Natural killer cell treated with Interleukin-12 subunit alpha and Interleukin-12 subunit beta and Interleukin-15 and Interleukin-18, amount 100 ng/mL, for 72 hours (primary cell): ENCODE results near the gene MEI4. TPM values are rescaled to one million over a fixed set of nuclear protein-coding genes. Genes with fewer than 3 reads are reported as not detected.
"Not testable (repeated sequence)": the region's sequence is repeated elsewhere in the genome, so short reads cannot be mapped to it uniquely, and the experiment has no call there.

ENCODE experiments used
- ATAC-seq, 2 donors: fragments of 150-1000 bp; cut with Tn5 transposase in 1 of 2; sonication (Bioruptor Pico), chemical (Tn5 transposase) in 1 of 2; 2 replicates each; pipeline ENCODE4 v1.10.0; 2021
- DNase-seq: peaks from one replicate; pipeline ENCODE4 v3.0.0; 2022; ENCODE audit warnings: low spot score
- H3K27ac Mint-ChIP-seq, 2 donors: 1 replicate in 1 of 2; 2 replicates in 1 of 2; pipeline ENCODE4 v1.8.0; 2022; ENCODE audit warnings: mixed read lengths in 2 of 2, mild to moderate bottlenecking in 1 of 2, moderate library complexity in 1 of 2
- H3K27me3 Mint-ChIP-seq, 2 donors: 1 replicate in 1 of 2; 2 replicates in 1 of 2; pipeline ENCODE4 v1.8.0; 2022; ENCODE audit warnings: mixed read lengths in 2 of 2
- H3K36me3 Mint-ChIP-seq: one replicate; pipeline ENCODE4 v1.8.0; 2022; ENCODE audit warnings: mixed read lengths
- H3K4me1 Mint-ChIP-seq, 2 donors: 1 replicate in 1 of 2; 2 replicates in 1 of 2; pipeline ENCODE4 v1.8.0; 2022; ENCODE audit warnings: low read depth in 2 of 2, mixed read lengths in 2 of 2, mild to moderate bottlenecking in 1 of 2
- H3K4me3 Mint-ChIP-seq: one replicate; pipeline ENCODE4 v1.8.0; 2022; ENCODE audit warnings: mixed read lengths
- H3K9me3 Mint-ChIP-seq: 2 replicates; pipeline ENCODE4 v1.8.0; 2022; ENCODE audit warnings: mixed read lengths
- total RNA-seq, 2 donors: library from RNA; stranded (reverse); gene quantifications; one replicate each; pipeline ENCODE4 v1.2.3, GENCODE V29; 2022

The MEI4 gene
- total RNA-seq, 2 donors from 2014 or later: not detected

DNA sequence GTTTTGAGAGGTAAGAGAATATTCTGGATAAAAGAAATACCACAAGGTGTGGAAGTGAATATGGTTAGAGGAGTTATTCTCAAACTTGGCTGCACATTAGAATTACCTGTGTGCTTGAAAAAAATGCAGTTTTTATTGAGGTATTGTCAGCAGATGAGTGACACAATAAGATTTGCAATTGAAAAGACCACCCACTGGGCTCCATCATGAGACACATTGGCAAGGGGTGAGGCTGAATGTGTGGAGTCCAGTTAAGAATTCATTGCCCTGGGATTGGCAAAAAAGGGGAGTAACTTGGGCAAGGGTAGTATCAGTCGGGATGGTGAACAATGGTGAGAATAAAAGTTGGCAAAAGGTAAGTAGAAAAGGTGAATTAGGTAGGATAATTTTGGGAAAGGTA lies 63.5 kb downstream of the MEI4 start:
- no peaks in the 10 kb centered on the region for H3K4me1 Mint-ChIP-seq
- no peak overlapping the region for H3K4me3 Mint-ChIP-seq
- peaks cover 6% of the 10 kb centered on the region for H3K36me3 Mint-ChIP-seq
- H3K27ac Mint-ChIP-seq: no peak overlapping the region
- peaks cover 14% of the 10 kb centered on the region for H3K9me3 Mint-ChIP-seq
- H3K27me3 Mint-ChIP-seq: no peaks in the 10 kb centered on the region
- DNase-seq: no peak
- no peak for ATAC-seq

DNA sequence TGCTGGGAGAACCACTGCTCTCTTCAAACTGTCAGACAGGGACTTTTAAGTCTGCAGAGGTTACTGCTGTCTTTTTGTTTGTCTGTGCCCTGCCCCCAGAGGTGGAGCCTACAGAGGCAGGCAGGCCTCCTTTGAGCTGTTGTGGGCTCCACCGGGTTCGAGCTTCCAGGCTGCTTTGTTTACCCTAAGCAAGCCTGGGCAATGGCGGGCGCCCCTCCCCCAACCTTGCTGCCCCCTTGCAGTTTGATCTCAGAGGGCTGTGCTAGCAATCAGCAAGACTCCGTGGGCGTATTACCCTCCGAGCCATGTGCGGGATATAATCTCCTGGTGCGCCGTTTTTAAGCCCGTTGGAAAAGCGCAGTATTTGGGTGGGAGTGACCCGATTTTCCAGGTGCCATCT lies 83.2 kb downstream of the MEI4 start:
- not testable (repeated sequence) for H3K4me1 Mint-ChIP-seq, H3K27me3 Mint-ChIP-seq, H3K4me3 Mint-ChIP-seq, H3K27ac Mint-ChIP-seq, ATAC-seq, DNase-seq, H3K36me3 Mint-ChIP-seq
- H3K9me3 Mint-ChIP-seq: peaks cover 19% of the 10 kb centered on the region

DNA sequence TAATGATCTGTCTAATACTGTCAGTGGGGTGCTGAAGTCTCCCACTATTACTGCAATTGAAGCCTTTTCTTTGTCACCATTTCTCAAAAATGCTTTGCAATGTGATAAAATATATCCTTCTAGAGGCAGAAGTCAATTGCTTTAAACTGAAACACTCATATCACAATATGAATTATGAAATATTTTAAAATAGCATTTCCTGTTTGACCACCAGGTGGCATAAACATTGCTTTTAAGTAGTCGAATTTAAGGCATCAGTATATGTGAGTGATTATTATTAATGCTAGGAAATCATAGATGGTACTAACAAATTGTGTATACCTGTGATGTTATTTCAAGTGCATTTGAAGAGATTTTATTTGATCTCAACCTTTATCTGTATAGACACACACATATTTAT lies 87.5 kb downstream of the MEI4 start:
- no peaks in the 10 kb centered on the region for H3K27me3 Mint-ChIP-seq
- no peak for DNase-seq
- no peak overlapping the region for H3K27ac Mint-ChIP-seq
- no peaks in the 10 kb centered on the region for H3K4me1 Mint-ChIP-seq
- peaks cover 4% of the 10 kb centered on the region for H3K36me3 Mint-ChIP-seq
- H3K9me3 Mint-ChIP-seq: peaks cover 21% of the 10 kb centered on the region
- no peak for ATAC-seq
- H3K4me3 Mint-ChIP-seq: no peak overlapping the region

DNA sequence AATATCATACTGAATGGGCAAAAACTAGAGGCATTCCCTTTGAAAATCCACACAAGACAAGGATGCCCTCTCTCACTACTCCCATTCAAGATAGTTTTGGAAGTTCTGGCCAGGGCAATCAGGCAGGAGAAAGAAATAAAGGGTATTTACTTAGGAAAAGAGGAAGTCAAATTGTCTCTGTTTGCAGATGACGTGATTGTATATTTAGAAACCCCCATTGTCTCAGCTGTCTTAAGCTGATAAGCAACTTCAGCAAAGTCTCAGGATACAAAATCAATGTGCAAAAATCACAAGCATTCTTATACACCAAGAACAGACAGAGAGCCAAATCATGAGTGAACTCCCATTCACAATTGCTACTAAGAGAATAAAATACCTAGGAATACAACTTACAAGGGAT lies 99.3 kb downstream of the MEI4 start:
- peaks cover 29% of the 10 kb centered on the region for H3K9me3 Mint-ChIP-seq
- not testable (repeated sequence) for ATAC-seq, DNase-seq, H3K27ac Mint-ChIP-seq, H3K4me1 Mint-ChIP-seq, H3K4me3 Mint-ChIP-seq, H3K27me3 Mint-ChIP-seq
- H3K36me3 Mint-ChIP-seq: peaks cover 13% of the 10 kb centered on the region

DNA sequence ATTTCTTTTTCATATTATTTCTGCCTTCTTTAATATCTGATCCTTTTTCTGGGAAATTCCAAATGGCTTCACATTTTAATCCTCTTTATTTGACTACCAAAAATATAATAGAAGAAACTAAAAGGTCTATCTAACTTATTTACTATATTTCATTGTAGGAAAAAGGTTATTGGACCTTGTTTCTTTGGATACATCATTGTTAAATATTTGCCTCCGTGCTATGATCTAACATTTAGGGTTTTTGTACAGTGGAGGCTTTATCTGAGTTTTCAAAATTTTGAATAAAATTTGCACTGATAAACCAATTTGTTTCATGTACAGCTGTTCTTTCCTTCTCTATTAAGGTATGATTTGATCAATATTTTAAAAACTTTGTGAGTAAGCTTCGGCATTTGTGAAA lies 109.5 kb downstream of the MEI4 start:
- H3K4me1 Mint-ChIP-seq: no peaks in the 10 kb centered on the region
- peaks cover 12% of the 10 kb centered on the region for H3K36me3 Mint-ChIP-seq
- no peaks in the 10 kb centered on the region for H3K27me3 Mint-ChIP-seq
- H3K27ac Mint-ChIP-seq: no peak overlapping the region
- H3K9me3 Mint-ChIP-seq: peaks cover 22% of the 10 kb centered on the region
- no peak for DNase-seq
- no peak for ATAC-seq
- no peak overlapping the region for H3K4me3 Mint-ChIP-seq

DNA sequence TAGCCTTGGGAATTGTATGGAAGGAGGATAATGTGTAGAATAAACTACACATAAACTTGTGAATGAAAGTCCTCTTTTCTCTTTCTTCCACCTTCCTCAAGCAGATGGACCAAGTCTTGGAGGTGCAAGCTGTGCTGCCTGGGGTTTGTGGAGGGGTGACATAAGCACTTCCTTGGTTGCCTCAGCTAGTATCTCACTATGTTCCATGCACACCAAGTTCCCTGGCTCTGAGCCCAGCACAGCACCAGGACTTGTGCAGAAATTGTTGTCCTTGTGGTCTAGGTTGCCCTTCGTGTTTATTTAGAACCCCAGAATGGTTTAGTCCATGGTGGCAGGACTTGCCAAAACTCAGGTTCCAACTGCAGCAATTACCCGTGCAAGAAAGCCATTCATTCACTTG lies 110.3 kb downstream of the MEI4 start:
- Mint-ChIP-seq H3K4me3 (no peak overlapping the region), H3K4me1 (no peaks in the 10 kb centered on the region), H3K27ac (no peak overlapping the region), H3K36me3 (peaks cover 12% of the 10 kb centered on the region), H3K27me3 (no peaks in the 10 kb centered on the region), H3K9me3 (peaks cover 22% of the 10 kb centered on the region)
- ATAC-seq (no peak), DNase-seq (no peak)

DNA sequence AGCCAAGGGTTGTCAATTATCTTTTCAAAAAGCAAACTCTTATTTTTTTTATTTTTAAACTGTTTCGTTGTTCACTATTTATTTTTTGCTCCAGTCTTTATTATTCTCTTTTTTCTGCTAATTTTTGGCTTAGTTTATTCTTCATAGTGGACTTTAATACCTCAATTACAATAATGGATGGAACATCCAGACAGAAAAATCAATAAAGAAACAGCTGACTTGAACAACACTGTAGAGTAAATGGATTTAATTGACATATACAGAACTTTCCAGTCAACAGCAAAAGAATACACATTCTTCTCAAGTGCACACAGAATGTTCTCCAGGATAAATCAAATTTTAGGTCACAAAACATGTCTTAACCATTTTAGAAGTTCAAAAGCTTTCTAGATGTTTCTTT lies 111.5 kb downstream of the MEI4 start:
- H3K36me3 Mint-ChIP-seq: peaks cover under 1% of the 10 kb centered on the region
- no peak for ATAC-seq
- peaks cover 13% of the 10 kb centered on the region for H3K9me3 Mint-ChIP-seq
- H3K4me1 Mint-ChIP-seq: no peaks in the 10 kb centered on the region
- no peak overlapping the region for H3K4me3 Mint-ChIP-seq
- H3K27ac Mint-ChIP-seq: no peak overlapping the region
- DNase-seq: no peak
- no peaks in the 10 kb centered on the region for H3K27me3 Mint-ChIP-seq

DNA sequence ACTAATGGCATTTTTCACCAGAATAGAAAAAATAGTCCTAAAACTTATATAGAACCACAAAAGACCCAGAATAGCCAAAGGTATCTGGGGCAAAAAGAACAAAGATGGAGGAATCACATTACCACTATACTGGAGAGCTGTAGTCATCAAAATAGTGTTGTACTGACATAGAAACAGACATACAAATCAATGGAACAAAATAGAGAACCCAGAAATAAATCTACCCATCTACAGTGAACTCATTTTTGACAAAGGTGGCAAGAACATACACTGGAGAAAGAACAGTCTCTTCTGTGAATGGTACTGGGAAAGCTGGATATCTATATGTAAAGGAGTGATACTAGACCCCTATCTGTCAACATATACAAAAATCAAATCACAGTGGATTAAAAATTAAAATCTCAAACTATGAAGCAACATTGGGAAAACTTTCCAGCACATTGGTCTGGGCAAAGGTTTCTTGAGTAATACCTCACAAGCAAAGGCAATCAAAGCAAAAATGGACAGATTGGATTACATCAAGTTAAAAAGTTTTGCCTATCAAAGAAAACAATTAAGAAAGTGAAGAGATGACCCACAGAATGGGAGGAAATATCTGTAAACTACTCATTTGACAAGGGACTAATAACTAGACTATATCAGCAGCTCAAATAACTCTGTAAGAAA lies 120.5 kb downstream of the MEI4 start:
- ATAC-seq (no peak), DNase-seq (no peak)
- no peaks in the 10 kb centered on the region for H3K4me1 Mint-ChIP-seq
- H3K27ac Mint-ChIP-seq: no peak overlapping the region
- H3K4me3 Mint-ChIP-seq: no peak overlapping the region
- peaks cover 25% of the 10 kb centered on the region for H3K9me3 Mint-ChIP-seq
- no peaks in the 10 kb centered on the region for H3K27me3 Mint-ChIP-seq
- no peaks in the 10 kb centered on the region for H3K36me3 Mint-ChIP-seq

DNA sequence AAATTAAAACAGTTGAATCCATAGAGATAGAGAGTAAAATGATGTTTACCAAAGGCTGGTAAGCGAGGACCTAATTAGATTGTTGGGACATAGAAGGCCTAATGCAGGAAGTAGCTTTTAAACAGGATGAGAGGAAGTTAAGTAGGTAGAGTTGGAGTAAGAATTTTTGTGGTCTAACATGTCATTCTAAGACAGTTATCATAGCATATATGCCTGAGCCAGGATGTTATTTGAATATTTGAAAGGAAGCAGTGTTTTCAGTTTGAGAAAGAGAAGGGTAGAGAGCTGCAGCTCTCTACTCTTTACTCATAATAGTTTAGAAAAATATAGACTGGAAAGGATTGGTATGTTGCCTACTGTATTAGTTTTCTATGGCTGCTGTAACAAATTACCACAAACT lies 121.6 kb downstream of the MEI4 start:
- Mint-ChIP-seq H3K36me3 (no peaks in the 10 kb centered on the region), H3K27ac (no peak overlapping the region), H3K9me3 (peaks cover 25% of the 10 kb centered on the region), H3K4me1 (no peaks in the 10 kb centered on the region), H3K27me3 (no peaks in the 10 kb centered on the region), H3K4me3 (no peak overlapping the region)
- ATAC-seq (no peak), DNase-seq (no peak)

DNA sequence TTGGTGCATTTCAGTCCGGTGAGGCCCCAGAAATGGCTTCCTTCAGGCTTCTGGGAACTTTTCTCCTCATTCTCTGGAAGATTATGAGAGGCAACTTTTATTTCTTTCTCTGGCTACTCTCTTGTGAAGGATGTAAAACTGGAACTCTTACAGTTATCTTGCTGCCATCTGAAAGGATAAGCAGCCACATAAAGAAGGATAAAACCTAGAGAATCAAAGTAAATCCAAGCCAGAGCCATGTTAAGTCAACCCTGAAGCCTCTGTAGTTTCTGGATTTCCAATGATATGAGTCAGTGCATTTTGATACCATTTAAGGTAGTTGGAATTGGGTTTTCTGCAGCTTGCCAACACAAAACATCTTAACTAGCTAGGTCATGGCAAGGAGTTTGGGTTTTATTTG lies 123.6 kb downstream of the MEI4 start:
- Mint-ChIP-seq H3K4me1 (no peaks in the 10 kb centered on the region), H3K27me3 (no peaks in the 10 kb centered on the region), H3K4me3 (no peak overlapping the region), H3K9me3 (peaks cover 21% of the 10 kb centered on the region), H3K36me3 (no peaks in the 10 kb centered on the region), H3K27ac (no peak overlapping the region)
- ATAC-seq: no peak
- no peak for DNase-seq

DNA sequence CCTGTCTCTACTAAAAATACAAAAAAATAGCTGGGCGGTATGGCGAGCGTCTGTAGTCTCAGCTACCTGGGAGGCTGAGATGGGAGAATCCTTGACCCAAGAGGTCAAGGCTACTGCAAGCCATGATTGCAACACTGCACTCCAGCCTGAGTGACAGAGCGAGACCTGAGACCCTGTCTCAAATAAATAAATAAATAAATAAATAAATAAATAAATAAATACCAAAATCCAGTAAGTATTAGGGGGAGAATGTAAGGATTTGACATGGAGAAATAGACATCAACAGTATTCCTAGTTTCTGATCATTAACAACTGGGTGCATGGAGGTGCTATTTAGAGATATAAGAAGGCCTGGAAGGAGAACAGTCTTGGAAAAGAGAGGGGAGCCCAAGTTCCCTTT lies 125.7 kb downstream of the MEI4 start:
- H3K36me3 Mint-ChIP-seq: no peaks in the 10 kb centered on the region
- H3K4me3 Mint-ChIP-seq: no peak overlapping the region
- no peak overlapping the region for H3K27ac Mint-ChIP-seq
- ATAC-seq: no peak
- no peaks in the 10 kb centered on the region for H3K27me3 Mint-ChIP-seq
- peaks cover 15% of the 10 kb centered on the region for H3K9me3 Mint-ChIP-seq
- DNase-seq: no peak
- no peaks in the 10 kb centered on the region for H3K4me1 Mint-ChIP-seq

DNA sequence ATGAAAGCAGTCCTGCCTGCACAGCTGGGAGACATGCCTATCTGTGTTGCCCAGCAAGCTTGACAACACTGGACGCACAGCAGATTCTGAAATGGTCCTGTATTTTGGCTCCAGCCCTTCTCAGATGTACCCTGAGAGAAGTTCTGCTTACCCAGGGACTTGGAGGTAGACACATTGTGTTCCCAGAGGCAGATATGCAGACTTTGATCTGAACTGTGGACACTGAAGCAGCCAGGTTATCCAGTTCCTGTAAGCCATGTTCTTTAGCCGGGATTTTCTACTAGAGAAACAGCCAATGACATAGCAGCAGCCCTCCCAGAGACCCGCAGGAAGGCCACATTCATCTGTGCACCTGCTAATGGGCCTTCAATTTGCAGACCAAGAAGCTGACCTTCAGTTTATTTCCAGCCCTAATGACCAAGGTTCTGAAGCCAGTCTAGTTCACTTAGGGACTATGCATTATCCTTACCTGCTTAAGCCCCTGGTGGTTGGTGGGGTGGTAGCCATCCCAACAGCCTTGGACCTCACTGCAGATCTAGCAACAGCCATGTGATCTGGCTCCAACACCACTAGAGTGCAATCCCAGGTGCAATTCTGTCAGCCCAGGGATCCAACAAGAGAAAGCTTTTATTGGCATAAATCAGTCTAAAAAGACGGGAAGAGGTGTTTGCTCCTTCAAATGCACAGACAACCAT lies 134.2 kb downstream of the MEI4 start:
- DNase-seq (no peak), ATAC-seq (no peak)
- no peaks in the 10 kb centered on the region for H3K36me3 Mint-ChIP-seq
- peaks cover 8% of the 10 kb centered on the region for H3K9me3 Mint-ChIP-seq
- no peak overlapping the region for H3K4me3 Mint-ChIP-seq
- H3K27ac Mint-ChIP-seq: no peak overlapping the region
- no peaks in the 10 kb centered on the region for H3K4me1 Mint-ChIP-seq
- H3K27me3 Mint-ChIP-seq: no peaks in the 10 kb centered on the region

DNA sequence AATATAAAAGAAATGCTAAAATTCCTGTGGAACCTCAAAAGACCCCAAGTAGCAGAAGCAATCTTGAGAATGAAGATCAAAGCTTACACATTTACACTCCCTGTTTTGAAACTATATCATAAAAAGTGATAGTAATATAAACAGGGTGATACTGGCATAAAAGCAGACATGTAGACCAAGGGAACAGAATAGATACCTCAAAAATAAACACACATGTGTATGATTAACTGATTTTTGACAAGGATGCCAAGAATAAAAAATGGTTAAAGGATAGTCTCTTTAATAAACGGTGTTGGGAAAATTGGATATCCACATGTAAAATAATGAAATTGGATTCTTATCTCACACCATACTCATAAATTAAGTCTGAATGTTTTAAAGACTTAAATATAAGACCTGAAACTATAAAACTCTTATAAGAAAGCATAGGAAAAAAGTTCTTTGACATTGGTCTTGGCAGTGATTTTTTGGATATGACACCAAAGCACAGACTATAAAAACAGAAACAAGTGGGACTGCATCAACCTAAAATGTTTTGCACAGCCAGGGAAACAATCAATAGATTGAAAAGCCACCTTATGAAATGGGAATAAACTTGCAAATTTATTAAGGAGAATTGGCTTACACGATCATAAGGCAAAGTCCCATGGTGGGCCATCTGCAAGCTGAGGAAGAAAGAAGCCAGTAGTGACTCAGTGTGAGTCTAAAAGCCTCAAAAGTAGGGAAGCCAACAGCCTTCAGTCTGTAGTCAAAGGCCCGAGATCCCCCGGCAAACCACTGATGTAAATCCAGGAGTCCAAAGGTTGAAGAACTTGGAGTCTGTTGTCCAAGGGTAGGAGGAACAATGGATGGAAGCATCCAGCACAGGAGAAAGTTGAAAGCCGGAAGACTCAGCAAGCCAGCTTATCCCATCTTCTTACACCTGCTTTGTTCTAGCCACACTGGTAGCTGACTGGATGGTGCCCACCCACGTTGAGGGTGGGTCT lies 144.3 kb downstream of the MEI4 start:
- ATAC-seq (no peak), DNase-seq (no peak)
- no peaks in the 10 kb centered on the region for H3K4me1 Mint-ChIP-seq
- no peak overlapping the region for H3K27ac Mint-ChIP-seq
- H3K9me3 Mint-ChIP-seq: peaks cover 19% of the 10 kb centered on the region
- H3K27me3 Mint-ChIP-seq: no peaks in the 10 kb centered on the region
- peaks cover 12% of the 10 kb centered on the region for H3K36me3 Mint-ChIP-seq
- no peak overlapping the region for H3K4me3 Mint-ChIP-seq

DNA sequence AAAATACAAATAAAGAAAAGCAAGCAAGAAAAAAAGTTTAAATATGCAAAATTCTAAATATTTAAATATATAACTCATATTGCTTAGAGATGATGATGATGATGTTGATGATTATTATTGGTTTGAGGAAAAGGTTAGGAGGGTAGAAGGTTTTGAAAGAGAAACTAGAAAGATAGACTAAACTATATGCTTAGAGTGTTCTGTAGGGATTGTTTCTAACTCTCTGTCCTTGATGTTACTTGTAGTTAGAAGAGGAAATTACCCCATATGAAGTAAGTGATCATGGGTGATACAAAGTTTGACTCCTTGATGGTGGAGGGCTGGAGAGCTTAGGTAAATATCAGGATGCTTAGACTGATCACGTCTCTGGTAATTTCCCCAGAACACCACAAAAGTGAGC lies 159.5 kb downstream of the MEI4 start:
- peaks cover 8% of the 10 kb centered on the region for H3K9me3 Mint-ChIP-seq
- H3K27ac Mint-ChIP-seq: no peak overlapping the region

More for the DNA sequence above, 159.5 kb downstream of the MEI4 start:
- no peaks in the 10 kb centered on the region for H3K27me3 Mint-ChIP-seq
- no peak overlapping the region for H3K4me3 Mint-ChIP-seq
- ATAC-seq (no peak), DNase-seq (no peak)
- H3K36me3 Mint-ChIP-seq: peaks cover 6% of the 10 kb centered on the region
- H3K4me1 Mint-ChIP-seq: no peaks in the 10 kb centered on the region
